GM21723 (cell line): ENCODE data around the gene DNAJC12.
"Not testable (repeated sequence)": the region's sequence is repeated elsewhere in the genome, so short reads cannot be mapped to it uniquely, and the experiment has no call there.

Experiments
- ATAC-seq: cut with Tn5 transposase; IDR thresholded peaks from one replicate; pipeline ENCODE4 v1.9.1; 2021; ENCODE audit warnings: mild to moderate bottlenecking, moderate library complexity; ENCODE audit not compliant: unreplicated experiment

The DNAJC12 gene

GRCh38 chr10:67837541-67838314 is at the start of gene DNAJC12:
Gene DNAJC12, minus strand, starts transcription at chr10:67838188. Its CDS starts 177 bp downstream, at chr10:67838011.
- ATAC-seq = peak; percentile 84

- peak; percentile 72 for ATAC-seq
These were observed 47.1 kb upstream of the DNAJC12 start for GRCh38 chr10:67884842-67885670.

GRCh38 chr10:67884313-67884841 is 46.4 kb upstream of the DNAJC12 start, which contains the start of gene SIRT1:
Gene SIRT1, plus strand, starts transcription at chr10:67884656. Its CDS starts 66 bp downstream, at chr10:67884722.
- peak; percentile 86 for ATAC-seq

- ATAC-seq = no peak
These were observed 45.8 kb upstream of the DNAJC12 start for GRCh38 chr10:67883710-67884312.

GRCh38 chr10:67878133-67878532 is 40.1 kb upstream of the DNAJC12 start:
- no peak for ATAC-seq

- not testable (repeated sequence) for ATAC-seq
These were observed 39.4 kb upstream of the DNAJC12 start for GRCh38 chr10:67877421-67877820.

GRCh38 chr10:67875340-67876238 is 37.6 kb upstream of the DNAJC12 start:
- no peak for ATAC-seq

- no peak for ATAC-seq
These were observed 32.0 kb upstream of the DNAJC12 start for GRCh38 chr10:67869996-67870395.

- ATAC-seq = no peak
These were observed 30.1 kb upstream of the DNAJC12 start for GRCh38 chr10:67868132-67868531.

GRCh38 chr10:67864607-67865371 is 26.8 kb upstream of the DNAJC12 start:
- no peak for ATAC-seq

- no peak for ATAC-seq
These were observed 25.1 kb upstream of the DNAJC12 start for GRCh38 chr10:67863094-67863493.

GRCh38 chr10:67861750-67862432 is 23.9 kb upstream of the DNAJC12 start:
- no peak for ATAC-seq

- ATAC-seq = no peak
These were observed 21.0 kb upstream of the DNAJC12 start for GRCh38 chr10:67858971-67859370.

- ATAC-seq = no peak
These were observed 15.5 kb upstream of the DNAJC12 start for GRCh38 chr10:67853512-67853911.

GRCh38 chr10:67852761-67853160 is 14.8 kb upstream of the DNAJC12 start:
- ATAC-seq = no peak

- ATAC-seq = no peak
These were observed 13.2 kb upstream of the DNAJC12 start for GRCh38 chr10:67851186-67851585.

GRCh38 chr10:67849331-67850011 is 11.5 kb upstream of the DNAJC12 start:
- peak; percentile 95 for ATAC-seq

- no peak for ATAC-seq
These were observed 5.3 kb upstream of the DNAJC12 start for GRCh38 chr10:67843284-67843683.
